WI38 (cell line): ENCODE data around the gene CD24.

ENCODE experiments used
- H3K4me3 ChIP-seq: 2 replicates; pipeline ENCODE4 v1.5.1; 2011; ENCODE audit warnings: low read depth, mild to moderate bottlenecking, control low read depth, low read length
- TF ChIP-seq, protein P1 (sequence below): IDR thresholded peaks from 2 replicates; pipeline ENCODE4 v1.5.1; 2012; ENCODE audit warnings: low read depth, mild to moderate bottlenecking, control low read depth, low read length

CD24 gene

DNA sequence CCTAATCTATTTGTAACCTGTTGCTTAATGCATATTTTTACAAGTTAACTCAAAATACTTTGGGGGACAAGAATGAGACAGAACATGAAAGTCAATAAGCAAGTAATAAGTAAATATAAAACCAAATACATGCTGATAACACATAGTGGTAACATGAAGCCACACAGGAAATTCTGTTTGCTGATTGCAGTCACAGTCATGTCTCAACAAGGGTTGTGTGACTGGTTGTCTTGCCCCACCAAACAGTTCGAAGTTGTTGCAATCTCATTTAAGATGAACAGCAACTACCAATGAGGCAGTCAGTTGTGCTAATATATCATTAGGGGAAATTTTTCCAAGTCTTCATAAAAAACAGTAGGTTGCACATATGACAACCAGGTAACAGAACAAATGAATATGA lies 14.5 kb downstream of the CD24 start:
- TF ChIP-seq, protein P1, sequence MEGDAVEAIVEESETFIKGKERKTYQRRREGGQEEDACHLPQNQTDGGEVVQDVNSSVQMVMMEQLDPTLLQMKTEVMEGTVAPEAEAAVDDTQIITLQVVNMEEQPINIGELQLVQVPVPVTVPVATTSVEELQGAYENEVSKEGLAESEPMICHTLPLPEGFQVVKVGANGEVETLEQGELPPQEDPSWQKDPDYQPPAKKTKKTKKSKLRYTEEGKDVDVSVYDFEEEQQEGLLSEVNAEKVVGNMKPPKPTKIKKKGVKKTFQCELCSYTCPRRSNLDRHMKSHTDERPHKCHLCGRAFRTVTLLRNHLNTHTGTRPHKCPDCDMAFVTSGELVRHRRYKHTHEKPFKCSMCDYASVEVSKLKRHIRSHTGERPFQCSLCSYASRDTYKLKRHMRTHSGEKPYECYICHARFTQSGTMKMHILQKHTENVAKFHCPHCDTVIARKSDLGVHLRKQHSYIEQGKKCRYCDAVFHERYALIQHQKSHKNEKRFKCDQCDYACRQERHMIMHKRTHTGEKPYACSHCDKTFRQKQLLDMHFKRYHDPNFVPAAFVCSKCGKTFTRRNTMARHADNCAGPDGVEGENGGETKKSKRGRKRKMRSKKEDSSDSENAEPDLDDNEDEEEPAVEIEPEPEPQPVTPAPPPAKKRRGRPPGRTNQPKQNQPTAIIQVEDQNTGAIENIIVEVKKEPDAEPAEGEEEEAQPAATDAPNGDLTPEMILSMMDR: no peak
- H3K4me3 ChIP-seq: no peak overlapping the region

DNA sequence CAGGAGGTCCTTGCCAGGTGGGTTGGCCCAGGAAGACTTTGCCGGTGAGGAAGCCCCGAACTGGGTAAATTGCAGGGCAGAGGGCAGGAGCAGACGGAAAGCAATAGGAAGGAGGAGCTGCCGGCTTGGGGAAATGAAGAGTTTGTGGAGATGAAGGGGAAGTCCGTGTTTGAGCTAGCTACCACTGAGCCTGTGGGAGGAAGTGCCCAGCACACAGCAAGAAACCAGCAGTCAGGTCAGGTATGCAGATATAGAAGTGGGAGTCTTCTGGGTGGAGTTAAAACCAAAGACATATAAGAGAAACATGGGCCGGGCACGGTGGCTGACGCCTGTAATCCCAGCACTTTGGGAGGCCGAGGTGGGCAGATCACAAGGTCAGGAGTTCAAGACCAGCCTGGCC lies 34.7 kb downstream of the CD24 start:
- no peak overlapping the region for H3K4me3 ChIP-seq
- TF ChIP-seq, protein P1: no peak

DNA sequence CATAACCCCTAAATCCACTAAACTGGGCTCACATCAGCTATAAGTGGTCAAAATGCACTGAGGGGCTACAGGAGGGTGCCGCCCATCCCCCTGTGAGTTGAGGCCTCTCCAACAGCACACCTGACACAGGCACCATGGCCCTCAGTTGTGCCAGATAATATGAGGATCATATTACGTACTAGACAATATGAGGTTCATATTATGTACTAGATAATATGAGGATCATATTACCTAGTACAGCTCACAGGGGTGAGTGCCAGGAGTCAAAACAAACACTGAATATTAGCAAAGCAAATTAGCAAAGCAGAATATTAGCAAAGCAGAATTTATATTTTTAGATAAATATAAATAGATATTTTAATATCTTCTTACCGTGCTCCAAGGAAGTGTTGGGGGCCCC lies 35.3 kb downstream of the CD24 start:
- TF ChIP-seq, protein P1: no peak
- H3K4me3 ChIP-seq: no peak overlapping the region

DNA sequence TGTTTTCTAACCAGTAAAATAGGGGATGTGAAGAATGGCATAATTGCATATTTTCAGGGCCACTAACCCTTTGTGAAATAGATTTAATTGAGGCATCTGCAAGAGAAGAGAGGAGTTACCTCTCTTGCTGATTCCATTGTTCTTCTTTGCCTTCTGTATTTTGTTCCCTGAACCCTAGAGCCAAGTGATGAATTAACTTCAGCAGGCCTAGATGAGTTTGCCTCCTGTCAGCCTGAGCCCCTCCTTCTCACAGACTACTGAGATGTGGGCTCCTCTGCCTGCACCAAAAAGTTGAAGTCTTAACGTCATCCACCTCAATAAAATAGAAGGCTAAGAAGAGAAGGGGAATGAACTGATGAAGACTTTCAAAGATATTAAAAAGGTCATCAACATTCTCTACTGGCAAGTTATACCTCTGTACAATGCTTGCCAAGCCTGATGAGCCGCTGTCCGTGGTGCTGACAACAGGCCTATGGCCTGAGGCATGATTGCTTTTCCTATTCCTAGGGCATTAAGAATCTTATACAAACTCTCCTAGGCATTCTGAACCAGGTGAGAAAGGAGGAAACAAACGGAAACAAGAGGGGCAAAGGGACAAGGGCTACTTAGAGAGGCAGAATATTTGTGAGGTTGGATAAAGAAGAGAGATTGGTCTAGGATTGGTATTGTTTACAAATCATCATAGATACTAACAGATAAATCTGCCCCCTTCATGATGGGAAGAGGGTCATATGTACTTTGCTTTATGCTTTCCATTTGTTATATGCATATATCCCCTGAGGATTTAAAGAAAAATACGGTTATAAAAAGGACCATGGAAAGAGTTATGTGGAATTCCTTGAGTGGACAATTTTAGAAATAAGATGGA lies 46.8 kb downstream of the CD24 start:
- TF ChIP-seq, protein P1: no peak

DNA sequence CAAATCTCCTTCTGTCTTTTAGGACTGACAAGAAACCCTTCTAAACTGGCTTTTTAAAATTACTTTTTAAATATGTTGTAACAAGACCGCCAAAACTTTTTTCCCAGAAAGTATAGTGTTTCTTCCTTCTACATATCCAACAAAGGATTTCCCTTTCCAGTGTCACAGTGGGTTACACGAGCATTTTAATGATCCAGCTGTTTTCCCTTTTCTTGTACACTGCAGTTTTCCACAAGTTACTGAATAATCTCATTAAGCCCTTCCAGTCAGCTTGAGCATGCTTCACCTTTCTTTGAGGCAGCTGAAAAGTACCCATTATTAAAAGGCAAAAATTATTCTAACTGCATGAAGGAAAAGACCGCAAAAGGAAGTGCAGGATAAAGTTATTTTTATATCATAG lies 48.6 kb downstream of the CD24 start:
- TF ChIP-seq, protein P1: no peak

More for the DNA sequence above, 46.8 kb downstream of the CD24 start:
- no peak overlapping the region for H3K4me3 ChIP-seq

DNA sequence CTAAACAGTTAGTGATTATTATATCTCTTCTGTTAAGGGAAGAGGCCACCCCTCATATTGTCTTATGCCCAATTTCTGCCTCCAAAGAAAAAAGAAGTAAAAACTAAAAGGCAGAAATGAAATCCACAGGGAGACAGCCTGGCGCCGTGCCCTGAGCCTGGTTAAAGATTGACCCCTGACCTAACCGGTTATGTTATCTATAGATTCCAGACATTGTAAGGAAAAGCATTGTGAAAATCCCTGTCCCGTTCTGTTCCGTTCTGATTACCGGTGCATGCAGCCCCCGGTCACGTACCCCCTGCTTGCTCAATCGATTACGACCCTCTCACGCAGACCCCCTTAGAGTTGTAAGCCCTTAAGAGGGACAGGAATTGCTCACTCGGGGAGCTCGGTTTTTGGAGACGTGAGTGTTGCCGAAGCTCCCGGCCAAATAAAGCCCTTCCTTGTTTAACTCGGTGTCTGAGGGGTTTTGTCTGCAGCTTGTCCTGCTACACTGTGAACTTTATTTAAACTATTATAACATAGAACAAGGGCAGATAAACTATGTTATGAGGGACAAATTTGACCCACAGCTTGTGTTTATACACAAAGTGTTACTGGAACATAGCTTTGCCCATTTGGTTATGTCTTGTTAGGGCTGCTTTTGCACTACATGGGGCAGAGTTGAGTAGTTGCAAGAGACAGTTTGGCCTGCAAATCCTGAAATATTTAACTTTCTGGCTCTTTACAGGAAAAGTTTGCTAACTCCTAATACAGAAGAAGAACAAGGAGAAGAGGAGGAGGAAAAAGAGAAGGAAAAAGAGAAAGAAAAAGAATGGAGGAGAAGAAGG lies 49.6 kb downstream of the CD24 start:
- no peak overlapping the region for H3K4me3 ChIP-seq
- TF ChIP-seq, protein P1: no peak

More for the DNA sequence above, 48.6 kb downstream of the CD24 start:
- no peak overlapping the region for H3K4me3 ChIP-seq

DNA sequence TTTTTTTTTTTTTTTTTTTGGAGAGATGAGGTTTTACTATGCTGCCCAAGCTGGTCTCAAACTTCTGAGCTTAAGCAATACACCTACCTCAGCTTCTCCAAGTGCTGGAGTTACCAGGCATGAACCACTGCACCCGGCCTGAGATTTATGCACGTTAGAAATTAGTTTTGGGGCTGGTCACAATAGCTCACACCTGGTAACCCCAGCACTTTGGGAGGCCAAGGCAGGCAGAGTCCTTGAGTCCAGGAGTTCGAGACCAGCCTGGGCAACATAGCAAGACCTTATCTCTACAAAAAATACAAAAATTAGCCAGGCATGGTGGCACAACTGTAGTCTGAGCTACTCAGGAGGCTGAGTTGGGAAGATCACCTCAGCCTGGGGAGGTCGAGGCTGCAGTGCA lies 51.9 kb downstream of the CD24 start:
- TF ChIP-seq, protein P1: no peak
- no peak overlapping the region for H3K4me3 ChIP-seq
